Measurements from ENCODE around the gene BIRC2. TPM values are rescaled to one million over a fixed set of nuclear protein-coding genes. Genes with fewer than 3 reads are reported as not detected.

The BIRC2 gene
- total and polyA plus RNA-seq, 2 donors (not counting 1 experiment from before 2014, with no cell fraction given) = 45.4 to 59.6 TPM

GRCh38 chr11:102415304-102415916 is 68.4 kb downstream of the BIRC2 start:
- no peak for TF ChIP-seq EZH2 (IDR thresholded peaks at IDR 0.05; ENCODE audit: low read length, missing control alignments)
- Histone ChIP-seq H2AFZ (ENCODE audit: low read length) (no peak overlapping the region), H3K9ac (ENCODE audit: insufficient read depth, low read length) (no peak overlapping the region), H3K4me2 (ENCODE audit: extremely low read depth, insufficient read depth, low read length) (no peak overlapping the region), H3K36me3 (ENCODE audit: control insufficient read depth, insufficient read depth, low read length) (no peaks in the 10 kb centered on the region), H4K20me1 (ENCODE audit: control insufficient read depth, extremely low read depth, insufficient read depth, low read length) (no peaks in the 10 kb centered on the region), H3K4me3 (replicated peaks in 1 of 4; ENCODE audit: control extremely low read depth in 1 of 4, insufficient read depth in 1 of 4, low read depth in 3 of 4, low read length in 4 of 4) (no peak overlapping the region), H3K27me3 (ENCODE audit: control insufficient read depth, insufficient read depth, low read length) (no peaks in the 10 kb centered on the region), H3K4me1 (ENCODE audit: control insufficient read depth, extremely low read depth, insufficient read depth, low read length) (no peaks in the 10 kb centered on the region), H3K27ac (ENCODE audit: insufficient read depth, low read length) (no peak overlapping the region), H3K9me3 (ENCODE audit: control insufficient read depth, insufficient read depth, low read depth, low read length) (no peaks in the 10 kb centered on the region), H3K79me2 (ENCODE audit: control insufficient read depth, insufficient read depth, low read length) (peaks cover 18% of the 10 kb centered on the region)
- no peak for DNase-seq (ENCODE audit: low read depth in 2 of 2)

GRCh38 chr11:102416976-102417375 is 70.0 kb downstream of the BIRC2 start:
- Histone ChIP-seq H2AFZ (ENCODE audit: low read length) (no peak overlapping the region), H3K27me3 (ENCODE audit: control insufficient read depth, insufficient read depth, low read length) (no peaks in the 10 kb centered on the region), H3K4me2 (ENCODE audit: extremely low read depth, insufficient read depth, low read length) (no peak overlapping the region), H3K79me2 (ENCODE audit: control insufficient read depth, insufficient read depth, low read length) (peaks cover 16% of the 10 kb centered on the region), H3K36me3 (ENCODE audit: control insufficient read depth, insufficient read depth, low read length) (no peaks in the 10 kb centered on the region), H3K27ac (ENCODE audit: insufficient read depth, low read length) (no peak overlapping the region), H3K9me3 (ENCODE audit: control insufficient read depth, insufficient read depth, low read depth, low read length) (no peaks in the 10 kb centered on the region), H4K20me1 (ENCODE audit: control insufficient read depth, extremely low read depth, insufficient read depth, low read length) (no peaks in the 10 kb centered on the region), H3K4me1 (ENCODE audit: control insufficient read depth, extremely low read depth, insufficient read depth, low read length) (no peaks in the 10 kb centered on the region), H3K4me3 (replicated peaks in 1 of 4; ENCODE audit: control extremely low read depth in 1 of 4, insufficient read depth in 1 of 4, low read depth in 3 of 4, low read length in 4 of 4) (no peak overlapping the region), H3K9ac (ENCODE audit: insufficient read depth, low read length) (no peak overlapping the region)
- no peak for TF ChIP-seq EZH2 (IDR thresholded peaks at IDR 0.05; ENCODE audit: low read length, missing control alignments)
- TF ChIP-seq, protein P1, sequence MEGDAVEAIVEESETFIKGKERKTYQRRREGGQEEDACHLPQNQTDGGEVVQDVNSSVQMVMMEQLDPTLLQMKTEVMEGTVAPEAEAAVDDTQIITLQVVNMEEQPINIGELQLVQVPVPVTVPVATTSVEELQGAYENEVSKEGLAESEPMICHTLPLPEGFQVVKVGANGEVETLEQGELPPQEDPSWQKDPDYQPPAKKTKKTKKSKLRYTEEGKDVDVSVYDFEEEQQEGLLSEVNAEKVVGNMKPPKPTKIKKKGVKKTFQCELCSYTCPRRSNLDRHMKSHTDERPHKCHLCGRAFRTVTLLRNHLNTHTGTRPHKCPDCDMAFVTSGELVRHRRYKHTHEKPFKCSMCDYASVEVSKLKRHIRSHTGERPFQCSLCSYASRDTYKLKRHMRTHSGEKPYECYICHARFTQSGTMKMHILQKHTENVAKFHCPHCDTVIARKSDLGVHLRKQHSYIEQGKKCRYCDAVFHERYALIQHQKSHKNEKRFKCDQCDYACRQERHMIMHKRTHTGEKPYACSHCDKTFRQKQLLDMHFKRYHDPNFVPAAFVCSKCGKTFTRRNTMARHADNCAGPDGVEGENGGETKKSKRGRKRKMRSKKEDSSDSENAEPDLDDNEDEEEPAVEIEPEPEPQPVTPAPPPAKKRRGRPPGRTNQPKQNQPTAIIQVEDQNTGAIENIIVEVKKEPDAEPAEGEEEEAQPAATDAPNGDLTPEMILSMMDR (conservative IDR thresholded peaks at IDR 0.05 in 1 of 2, IDR thresholded peaks at IDR 0.05 in 1 of 2; ENCODE audit: low read depth in 1 of 2, low read length in 2 of 2) = no peak
- no peak for DNase-seq (ENCODE audit: low read depth in 2 of 2)

DNA sequence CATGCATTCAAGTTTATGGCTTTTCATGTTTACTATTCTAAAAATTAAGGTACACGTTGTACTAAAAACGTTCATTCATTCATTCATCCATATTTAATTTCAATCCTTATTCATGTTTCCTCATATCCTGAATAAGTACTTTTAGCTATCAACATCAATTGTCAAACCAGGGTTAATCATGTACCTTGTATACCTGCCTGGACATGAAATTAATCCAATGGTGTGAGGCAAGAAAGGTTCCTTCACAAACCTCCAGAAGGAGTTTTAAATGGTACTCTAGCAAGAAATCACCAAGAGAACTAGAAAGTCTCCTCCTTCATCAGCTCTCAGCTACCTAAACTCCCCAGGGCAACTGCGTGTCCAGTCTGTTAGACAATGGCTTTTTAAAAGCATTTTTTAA is 72.2 kb downstream of the BIRC2 start:
- no peaks in the 10 kb centered on the region for H3K27me3 ChIP-seq (ENCODE audit: control insufficient read depth, insufficient read depth, low read length)
- no peak overlapping the region for H3K9ac ChIP-seq (ENCODE audit: insufficient read depth, low read length)
- H3K36me3 ChIP-seq (ENCODE audit: control insufficient read depth, insufficient read depth, low read length) = no peaks in the 10 kb centered on the region
- no peaks in the 10 kb centered on the region for H3K4me1 ChIP-seq (ENCODE audit: control insufficient read depth, extremely low read depth, insufficient read depth, low read length)
- TF ChIP-seq, protein P1 (conservative IDR thresholded peaks at IDR 0.05 in 1 of 2, IDR thresholded peaks at IDR 0.05 in 1 of 2; ENCODE audit: low read depth in 1 of 2, low read length in 2 of 2) = no peak
- TF ChIP-seq EZH2 (IDR thresholded peaks at IDR 0.05; ENCODE audit: low read length, missing control alignments) = no peak
- no peak overlapping the region for H3K4me2 ChIP-seq (ENCODE audit: extremely low read depth, insufficient read depth, low read length)
- H3K27ac ChIP-seq (ENCODE audit: insufficient read depth, low read length) = no peak overlapping the region
- no peak for DNase-seq (ENCODE audit: low read depth in 2 of 2)
- H3K79me2 ChIP-seq (ENCODE audit: control insufficient read depth, insufficient read depth, low read length) = peaks cover 12% of the 10 kb centered on the region
- no peak overlapping the region for H3K4me3 ChIP-seq (replicated peaks in 1 of 4; ENCODE audit: control extremely low read depth in 1 of 4, insufficient read depth in 1 of 4, low read depth in 3 of 4, low read length in 4 of 4)
- H3K9me3 ChIP-seq (ENCODE audit: control insufficient read depth, insufficient read depth, low read depth, low read length) = no peaks in the 10 kb centered on the region
- no peak overlapping the region for H2AFZ ChIP-seq (ENCODE audit: low read length)
- no peaks in the 10 kb centered on the region for H4K20me1 ChIP-seq (ENCODE audit: control insufficient read depth, extremely low read depth, insufficient read depth, low read length)
